GM13977 (cell line): Measurements from ENCODE around the gene RBM41.

ENCODE experiments used
- DNase-seq: peaks from one replicate; pipeline ENCODE4 v3.0.0; 2012; ENCODE audit warnings: low spot score
- CTCF ChIP-seq: IDR thresholded peaks from 2 replicates; pipeline ENCODE4 v1.5.1; 2012; ENCODE audit warnings: mild to moderate bottlenecking, control low read depth; ENCODE audit not compliant: insufficient read depth; ENCODE audit errors: extremely low read depth, missing control alignments
- in situ Hi-C: fragments of 300-500 bp; cut with MboI; formaldehyde crosslinking; loops from one replicate; pipeline ENCODE4 v1.12.0; 2022; ENCODE audit warnings: low sequenced_read_pairs, low pct_unique_long_range_greater_than_20kb, mixed read lengths, inconsistent platforms; ENCODE audit not compliant: unreplicated experiment

The RBM41 gene

GRCh38 chrX:107146670-107147069 is 28.0 kb upstream of the RBM41 start:
- in situ Hi-C loops, result no loop called here
- DNase-seq, result no peak
- TF ChIP-seq CTCF, result no peak

- TF ChIP-seq CTCF, result no peak
- DNase-seq, result no peak
- in situ Hi-C loops, result no loop called here
Measured at GRCh38 chrX:107135965-107136307, 17.3 kb upstream of the RBM41 start.

DNA sequence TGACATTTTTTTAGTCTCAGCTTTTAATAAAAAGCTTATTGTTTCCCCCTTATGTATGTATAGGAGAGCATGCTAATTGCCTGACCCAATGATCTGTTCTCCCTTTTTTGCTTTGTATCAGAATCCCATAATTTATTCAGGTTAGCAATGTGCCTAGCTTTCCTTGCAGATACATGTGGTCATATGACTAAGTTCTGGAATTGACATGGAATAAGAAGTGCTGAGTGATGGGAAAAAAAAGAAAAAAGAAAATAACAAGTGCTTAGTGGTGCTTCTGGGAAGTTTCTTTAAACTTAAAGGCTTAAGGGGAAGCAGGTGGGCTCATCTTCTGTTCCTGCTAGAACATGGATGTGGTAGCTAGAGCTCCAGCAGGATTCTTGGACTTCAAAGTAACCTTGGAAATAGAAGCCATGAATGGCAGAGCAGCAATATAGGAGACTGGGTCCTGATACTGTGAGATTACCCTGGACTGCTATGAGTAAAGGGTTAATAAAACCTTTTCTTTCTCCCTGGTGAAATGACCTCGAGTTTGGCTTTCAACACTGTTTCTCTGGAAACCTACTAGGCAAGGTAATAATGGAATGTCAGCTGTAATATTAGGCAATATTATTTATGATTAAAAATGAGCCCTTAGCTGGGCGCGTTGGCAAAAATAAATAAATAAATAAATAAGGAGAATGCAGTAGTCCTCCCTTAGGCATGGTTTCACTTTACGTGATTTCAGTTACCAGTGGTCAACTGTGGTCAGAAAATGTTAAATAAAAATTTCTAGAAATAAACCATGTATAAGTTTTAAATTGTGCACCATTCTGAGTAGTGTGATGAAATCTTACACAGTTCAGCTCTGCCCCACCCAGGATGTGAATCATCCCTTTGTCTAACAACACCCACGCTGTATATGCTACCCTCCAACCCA is 16.7 kb upstream of the RBM41 start:
- in situ Hi-C loops, result no loop called here
- no peak for TF ChIP-seq CTCF
- DNase-seq, result no peak

DNA sequence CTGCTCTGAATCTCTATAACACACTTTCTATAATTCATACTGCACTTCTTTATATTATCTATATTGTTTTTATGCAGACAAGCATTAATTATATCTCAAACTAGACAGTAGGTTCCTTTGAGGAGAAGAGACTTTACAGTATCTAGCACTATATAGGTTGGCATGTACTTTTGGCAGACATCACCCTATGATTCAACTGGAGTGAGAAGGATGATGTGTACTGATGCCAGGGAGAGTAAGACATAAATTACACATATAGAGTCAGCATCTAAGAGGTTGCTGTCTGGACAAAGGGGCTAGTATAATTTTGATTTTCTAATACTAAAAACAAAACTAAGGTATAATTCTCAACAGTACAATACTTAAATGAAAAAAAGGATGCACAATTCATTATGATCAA is 5.1 kb upstream of the RBM41 start:
- TF ChIP-seq CTCF, result no peak
- DNase-seq, result no peak
- in situ Hi-C loops, result no loop called here

- no peak for DNase-seq
- no peak for TF ChIP-seq CTCF
- in situ Hi-C loops, result no loop called here
Measured at GRCh38 chrX:107119283-107119682, 661 bp upstream of the RBM41 start.

GRCh38 chrX:107117993-107118321 is 665 bp downstream of the RBM41 start:
- no peak for TF ChIP-seq CTCF
- in situ Hi-C loops, result no loop called here
- DNase-seq, result no peak
